LNCAP (cell line): ENCODE data around the gene GRK3.

Source experiments
- TF ChIP-seq, protein P1 (sequence below): fragments of 450-650 bp; IDR thresholded peaks from 2 replicates; pipeline ENCODE4 v1.5.1; 2017; ENCODE audit warnings: mild to moderate bottlenecking

The GRK3 gene

DNA sequence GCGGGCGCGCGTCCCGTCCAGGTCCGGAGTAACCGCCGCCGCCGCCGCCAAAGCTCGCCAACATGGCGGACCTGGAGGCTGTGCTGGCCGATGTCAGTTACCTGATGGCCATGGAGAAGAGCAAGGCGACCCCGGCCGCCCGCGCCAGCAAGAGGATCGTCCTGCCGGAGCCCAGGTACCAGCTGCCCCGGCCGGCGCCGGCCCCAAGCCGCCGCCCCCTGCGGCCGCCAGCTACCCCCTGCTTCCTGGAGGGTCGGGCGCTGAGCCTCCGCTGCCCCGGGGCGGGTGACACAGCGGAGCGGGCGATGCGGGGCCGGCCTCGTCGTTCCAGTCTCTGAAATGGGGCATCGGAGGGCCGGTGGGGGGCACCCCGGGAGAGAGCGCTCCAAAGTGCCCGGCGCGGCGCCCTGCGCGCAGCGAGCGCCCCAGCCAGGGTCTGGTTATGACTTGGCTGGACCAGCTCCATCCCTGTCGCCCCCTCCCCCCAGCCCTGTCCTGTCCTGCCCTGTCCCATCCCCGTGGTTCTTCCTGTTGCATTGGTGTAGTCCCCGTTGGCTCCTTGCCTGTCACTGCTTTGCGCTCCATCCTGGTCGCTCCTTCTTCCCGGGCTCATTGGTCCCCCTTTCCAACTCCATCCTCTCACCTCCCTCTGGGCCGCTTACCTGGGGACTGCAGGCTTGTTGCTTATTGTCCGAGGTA is 653 bp downstream of the GRK3 start:
- TF ChIP-seq, protein P1, sequence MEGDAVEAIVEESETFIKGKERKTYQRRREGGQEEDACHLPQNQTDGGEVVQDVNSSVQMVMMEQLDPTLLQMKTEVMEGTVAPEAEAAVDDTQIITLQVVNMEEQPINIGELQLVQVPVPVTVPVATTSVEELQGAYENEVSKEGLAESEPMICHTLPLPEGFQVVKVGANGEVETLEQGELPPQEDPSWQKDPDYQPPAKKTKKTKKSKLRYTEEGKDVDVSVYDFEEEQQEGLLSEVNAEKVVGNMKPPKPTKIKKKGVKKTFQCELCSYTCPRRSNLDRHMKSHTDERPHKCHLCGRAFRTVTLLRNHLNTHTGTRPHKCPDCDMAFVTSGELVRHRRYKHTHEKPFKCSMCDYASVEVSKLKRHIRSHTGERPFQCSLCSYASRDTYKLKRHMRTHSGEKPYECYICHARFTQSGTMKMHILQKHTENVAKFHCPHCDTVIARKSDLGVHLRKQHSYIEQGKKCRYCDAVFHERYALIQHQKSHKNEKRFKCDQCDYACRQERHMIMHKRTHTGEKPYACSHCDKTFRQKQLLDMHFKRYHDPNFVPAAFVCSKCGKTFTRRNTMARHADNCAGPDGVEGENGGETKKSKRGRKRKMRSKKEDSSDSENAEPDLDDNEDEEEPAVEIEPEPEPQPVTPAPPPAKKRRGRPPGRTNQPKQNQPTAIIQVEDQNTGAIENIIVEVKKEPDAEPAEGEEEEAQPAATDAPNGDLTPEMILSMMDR: no peak

DNA sequence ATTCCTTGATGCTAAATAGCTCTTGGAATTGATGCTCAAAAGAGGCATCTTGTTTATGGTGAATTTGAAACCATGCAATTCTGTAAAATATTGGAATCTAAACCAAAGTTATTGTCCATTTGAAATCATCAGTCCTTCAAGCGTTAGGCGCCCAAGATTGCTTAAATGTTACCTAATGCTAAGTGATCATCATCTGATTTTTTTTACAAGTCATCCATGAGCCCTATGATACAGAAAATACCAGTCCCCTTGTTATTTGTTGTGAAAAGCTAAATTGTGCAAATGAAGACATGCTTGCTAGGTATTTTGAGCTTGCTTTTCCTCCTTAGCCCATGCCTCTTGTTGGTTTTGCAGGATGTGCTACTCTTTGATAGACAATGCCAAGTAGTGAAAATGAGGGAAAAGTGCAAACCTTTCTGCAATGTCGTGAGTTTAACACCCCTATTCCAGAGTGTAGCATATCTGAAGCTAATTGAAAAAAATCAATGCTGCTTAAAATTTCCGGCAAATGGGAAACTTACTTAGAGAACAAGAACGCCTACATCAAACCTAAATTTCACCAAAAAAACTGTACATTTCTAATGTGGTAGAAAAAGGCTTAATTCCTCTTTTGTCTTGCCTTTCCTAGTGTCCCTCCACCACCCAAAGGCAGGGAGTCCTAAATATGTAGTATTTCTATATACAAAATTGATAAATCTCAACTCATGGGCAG is 1.9 kb downstream of the GRK3 start:
- TF ChIP-seq, protein P1: no peak

DNA sequence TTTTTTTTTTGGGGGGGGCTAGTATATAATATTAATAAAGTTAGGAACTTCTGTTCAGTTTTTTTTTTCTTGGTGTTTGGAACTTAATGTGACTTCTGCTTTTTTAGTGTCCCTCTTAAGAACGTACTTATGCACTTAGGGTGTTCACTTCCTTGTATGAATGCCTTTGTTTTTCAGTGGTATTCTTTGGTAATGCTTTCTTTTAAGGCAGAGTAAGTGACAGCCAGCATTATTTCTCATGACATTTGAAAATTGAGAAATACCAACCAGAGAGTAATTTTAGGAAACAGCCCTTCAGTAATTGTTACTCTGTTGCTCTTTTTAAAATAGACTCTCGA is 2.4 kb downstream of the GRK3 start:
- TF ChIP-seq, protein P1: no peak

DNA sequence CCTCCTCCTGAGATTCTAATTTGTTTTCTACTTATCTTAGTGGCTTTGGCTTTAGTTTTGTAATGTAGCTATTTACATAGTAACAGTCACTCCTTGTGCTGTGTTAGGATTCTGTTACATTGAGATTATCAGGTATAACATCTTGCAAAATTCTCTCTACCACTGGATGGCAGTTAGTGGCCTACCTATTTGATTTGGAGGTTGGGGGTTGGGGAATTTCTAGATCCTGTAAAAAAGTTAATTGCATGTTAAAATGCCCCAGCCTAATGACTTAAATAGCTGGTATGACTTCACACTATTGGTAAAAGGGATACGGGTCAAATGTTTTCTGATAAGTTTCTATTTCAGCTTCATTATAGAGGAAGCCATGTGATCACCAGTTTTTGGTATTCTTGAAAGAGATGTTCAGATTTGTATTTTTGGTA is 2.8 kb downstream of the GRK3 start:
- TF ChIP-seq, protein P1: peak; percentile 55

DNA sequence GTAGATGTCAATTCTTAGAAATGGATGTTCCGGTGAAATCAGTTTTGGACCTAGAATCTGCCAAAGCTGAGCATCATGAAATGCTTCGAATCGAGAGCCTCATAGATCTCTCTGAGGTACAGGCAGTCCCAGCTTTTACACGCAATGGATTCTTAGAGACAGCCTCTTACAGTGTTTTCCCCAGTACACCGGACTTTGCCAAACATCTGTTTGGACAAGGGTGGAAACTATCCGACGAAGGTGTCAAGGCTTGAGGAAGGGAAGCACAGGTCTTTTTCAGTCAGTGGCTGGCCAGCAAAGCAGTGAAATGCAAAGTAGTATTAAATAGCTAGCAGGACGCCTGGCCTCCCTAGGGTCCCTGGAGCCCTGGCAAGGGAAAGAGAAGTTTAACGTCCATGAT is 4.9 kb downstream of the GRK3 start:
- TF ChIP-seq, protein P1: no peak

DNA sequence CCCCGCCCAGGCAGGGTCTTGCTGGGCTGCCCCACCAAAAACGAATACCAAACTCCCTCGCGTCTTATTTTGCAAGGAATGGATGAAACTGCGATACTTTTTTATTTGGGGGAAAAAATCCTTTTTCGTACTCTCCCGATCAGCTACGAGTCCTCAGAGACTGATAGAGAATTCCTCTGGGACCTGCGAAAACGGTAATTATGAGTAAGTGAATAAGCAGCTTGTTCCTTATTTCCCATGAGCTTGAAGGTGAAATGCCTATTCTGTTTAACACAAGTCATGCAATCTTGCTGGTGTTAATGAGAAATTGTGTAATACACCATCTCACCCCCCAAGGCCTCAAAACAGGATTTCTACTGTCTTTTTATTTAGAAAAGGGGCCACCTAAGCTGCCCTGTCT is 5.5 kb downstream of the GRK3 start:
- TF ChIP-seq, protein P1: no peak

DNA sequence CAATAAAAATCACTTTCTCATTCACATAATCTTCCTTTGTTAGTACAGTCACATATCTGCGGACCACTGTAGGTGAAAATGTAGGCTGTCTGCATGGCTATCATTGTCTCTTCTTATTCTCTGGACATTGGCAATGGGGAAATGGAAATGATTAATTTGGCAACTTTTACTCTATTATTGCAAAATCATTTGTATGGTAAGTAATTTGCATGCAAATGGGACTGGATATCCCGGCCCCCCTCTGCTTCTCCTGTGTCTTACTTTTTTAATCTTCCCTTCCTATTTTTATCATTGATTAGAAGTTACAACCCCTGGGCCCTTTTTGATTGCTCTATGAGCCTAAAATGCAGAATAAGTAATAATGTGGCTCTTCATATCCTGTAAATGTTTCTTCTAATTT is 6.0 kb downstream of the GRK3 start:
- TF ChIP-seq, protein P1: no peak
